HG03460 (cell line): ENCODE data around the gene VAV2.
"Not testable (repeated sequence)": the region's sequence is repeated elsewhere in the genome, so short reads cannot be mapped to it uniquely, and the experiment has no call there.

Source experiments
- ATAC-seq: cut with Tn5 transposase; IDR thresholded peaks from one replicate; pipeline ENCODE4 v1.9.1; 2021; ENCODE audit not compliant: unreplicated experiment

The VAV2 gene

GRCh38 chr9:133775951-133776905 lies 215.9 kb downstream of the VAV2 start:
- ATAC-seq = no peak

GRCh38 chr9:133775291-133775690 lies 216.8 kb downstream of the VAV2 start:
- ATAC-seq = no peak

GRCh38 chr9:133774799-133775198 lies 217.3 kb downstream of the VAV2 start:
- ATAC-seq = no peak

GRCh38 chr9:133773889-133774655 lies 218.1 kb downstream of the VAV2 start:
- ATAC-seq = no peak

- ATAC-seq = no peak
Measured at GRCh38 chr9:133772581-133772980, 219.5 kb downstream of the VAV2 start.

GRCh38 chr9:133771486-133772482 lies 220.3 kb downstream of the VAV2 start:
- no peak for ATAC-seq

GRCh38 chr9:133770076-133770777 lies 221.9 kb downstream of the VAV2 start:
- no peak for ATAC-seq

GRCh38 chr9:133769511-133770075 lies 222.5 kb downstream of the VAV2 start:
- no peak for ATAC-seq

- ATAC-seq = no peak
Measured at GRCh38 chr9:133768859-133769510, 223.1 kb downstream of the VAV2 start.

- no peak for ATAC-seq
Measured at GRCh38 chr9:133768371-133768858, 223.7 kb downstream of the VAV2 start.

- ATAC-seq = no peak
Measured at GRCh38 chr9:133767625-133768024, 224.5 kb downstream of the VAV2 start.

GRCh38 chr9:133767008-133767407 lies 225.1 kb downstream of the VAV2 start:
- ATAC-seq = no peak

GRCh38 chr9:133766234-133766633 lies 225.9 kb downstream of the VAV2 start:
- not testable (repeated sequence) for ATAC-seq

- ATAC-seq = no peak
Measured at GRCh38 chr9:133763272-133764183, 228.6 kb downstream of the VAV2 start.

- no peak for ATAC-seq
Measured at GRCh38 chr9:133762488-133763271, 229.4 kb downstream of the VAV2 start.

- ATAC-seq = no peak
Measured at GRCh38 chr9:133761641-133762248, 230.4 kb downstream of the VAV2 start.
